AG04449 (cell line): ENCODE data around the gene USP48.

Experiments used
- CTCF ChIA-PET: fragments of 350-600 bp; formaldehyde crosslinking; extraction: SDS; loops from one replicate; lab custom pipeline; 2021; ENCODE audit warnings: antibody characterized with exemption; lab: Yijun Ruan, JAX
- POLR2A ChIA-PET: fragments of 400-600, 350-600 bp; formaldehyde crosslinking; extraction: SDS; loops from one replicate; lab custom pipeline; 2020; ENCODE audit warnings: antibody characterized with exemption, inconsistent platforms; lab: Yijun Ruan, JAX
- DNase-seq: peaks from one replicate; pipeline ENCODE4 v3.0.0-alpha.2; 2010; ENCODE audit warnings: low read depth, low spot score
- H3K4me3 ChIP-seq: 2 replicates; pipeline ENCODE4 v1.5.1; 2011; ENCODE audit warnings: low read depth, mild to moderate bottlenecking, control low read depth, low read length
- CTCF ChIP-seq: IDR thresholded peaks from one replicate; pipeline ENCODE4 v1.5.1; 2011; ENCODE audit warnings: mild to moderate bottlenecking, moderate library complexity, low read length, control low read depth, inconsistent platforms; ENCODE audit not compliant: insufficient read depth; ENCODE audit errors: missing control alignments

The USP48 gene

GRCh38 chr1:21742578-21742977 lies 40.4 kb downstream of the USP48 start:
- no peak for TF ChIP-seq CTCF
- ChIA-PET POLR2A (no interaction called here), CTCF (interaction anchor here (1.3 kb wide), 1 partner anchor 19 kb away, joined by 3 read pairs; no protein-coding TSS in a partner anchor)
- H3K4me3 ChIP-seq, result no peak overlapping the region
- no peak for DNase-seq

GRCh38 chr1:21741206-21741605 lies 41.7 kb downstream of the USP48 start:
- DNase-seq, result no peak
- TF ChIP-seq CTCF, result no peak
- POLR2A ChIA-PET, result no interaction called here
- no peak overlapping the region for H3K4me3 ChIP-seq
- CTCF ChIA-PET, result no interaction called here

- no peak for TF ChIP-seq CTCF
- CTCF ChIA-PET, result no interaction called here
- DNase-seq, result no peak
- no peak overlapping the region for H3K4me3 ChIP-seq
- POLR2A ChIA-PET, result no interaction called here
These were observed 46.1 kb downstream of the USP48 start for GRCh38 chr1:21736876-21737275.

- CTCF ChIA-PET, result no interaction called here
These were observed 46.9 kb downstream of the USP48 start for GRCh38 chr1:21736011-21736410.

GRCh38 chr1:21734526-21734925 lies 48.4 kb downstream of the USP48 start:
- no peak for DNase-seq
- CTCF ChIA-PET, result interaction anchor here (1.0 kb wide), 1 partner anchor 14 kb away, joined by 3 read pairs; no protein-coding TSS in a partner anchor
- POLR2A ChIA-PET, result no interaction called here

More at GRCh38 chr1:21736011-21736410, 46.9 kb downstream of the USP48 start:
- no peak for DNase-seq
- no peak for TF ChIP-seq CTCF
- POLR2A ChIA-PET, result no interaction called here
- no peak overlapping the region for H3K4me3 ChIP-seq

GRCh38 chr1:21732664-21733063 lies 50.3 kb downstream of the USP48 start:
- POLR2A ChIA-PET, result no interaction called here
- H3K4me3 ChIP-seq, result no peak overlapping the region
- no peak for TF ChIP-seq CTCF
- DNase-seq, result no peak
- CTCF ChIA-PET, result no interaction called here

More at GRCh38 chr1:21734526-21734925, 48.4 kb downstream of the USP48 start:
- TF ChIP-seq CTCF, result no peak
- H3K4me3 ChIP-seq, result no peak overlapping the region
